ENCODE data around the gene SLC1A4.

DNA sequence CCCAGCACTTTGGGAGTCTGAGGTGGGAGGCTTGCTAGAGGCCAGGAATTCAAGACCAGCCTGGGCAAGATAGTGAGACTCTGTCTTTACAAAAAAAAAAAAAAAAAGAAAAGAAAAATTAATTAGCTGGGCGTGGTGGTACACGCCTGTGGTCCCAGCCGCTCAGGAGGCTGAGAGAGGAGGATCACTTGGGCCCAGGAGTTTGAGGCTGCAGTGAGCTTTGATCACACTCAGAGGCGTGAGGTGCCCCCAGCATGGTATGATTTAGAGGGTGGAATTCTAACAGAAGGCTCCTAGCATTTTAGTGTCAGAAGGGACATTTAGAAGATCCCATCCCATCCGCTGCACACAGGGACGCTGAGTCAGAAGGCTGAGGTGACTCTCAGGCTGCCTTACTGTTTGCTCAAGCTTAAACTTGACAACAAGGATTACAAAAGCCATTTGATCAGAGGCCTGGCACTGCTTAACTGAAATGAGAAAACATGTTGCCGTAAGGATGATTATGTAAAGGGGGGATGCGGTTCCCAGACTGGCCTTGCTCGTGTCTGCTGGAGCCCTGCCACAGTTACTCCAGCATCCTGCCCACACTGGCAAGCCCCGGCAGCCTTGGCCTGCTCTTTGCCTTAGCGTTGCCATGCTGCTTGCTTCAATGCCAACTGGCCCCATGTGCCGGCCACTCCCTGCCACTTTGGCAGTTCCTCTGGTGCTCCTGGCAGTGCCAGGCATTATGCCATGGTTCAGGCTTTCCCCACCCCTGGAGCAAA is 45.6 kb upstream of the SLC1A4 start:
- TF ChIP-seq, protein P1, sequence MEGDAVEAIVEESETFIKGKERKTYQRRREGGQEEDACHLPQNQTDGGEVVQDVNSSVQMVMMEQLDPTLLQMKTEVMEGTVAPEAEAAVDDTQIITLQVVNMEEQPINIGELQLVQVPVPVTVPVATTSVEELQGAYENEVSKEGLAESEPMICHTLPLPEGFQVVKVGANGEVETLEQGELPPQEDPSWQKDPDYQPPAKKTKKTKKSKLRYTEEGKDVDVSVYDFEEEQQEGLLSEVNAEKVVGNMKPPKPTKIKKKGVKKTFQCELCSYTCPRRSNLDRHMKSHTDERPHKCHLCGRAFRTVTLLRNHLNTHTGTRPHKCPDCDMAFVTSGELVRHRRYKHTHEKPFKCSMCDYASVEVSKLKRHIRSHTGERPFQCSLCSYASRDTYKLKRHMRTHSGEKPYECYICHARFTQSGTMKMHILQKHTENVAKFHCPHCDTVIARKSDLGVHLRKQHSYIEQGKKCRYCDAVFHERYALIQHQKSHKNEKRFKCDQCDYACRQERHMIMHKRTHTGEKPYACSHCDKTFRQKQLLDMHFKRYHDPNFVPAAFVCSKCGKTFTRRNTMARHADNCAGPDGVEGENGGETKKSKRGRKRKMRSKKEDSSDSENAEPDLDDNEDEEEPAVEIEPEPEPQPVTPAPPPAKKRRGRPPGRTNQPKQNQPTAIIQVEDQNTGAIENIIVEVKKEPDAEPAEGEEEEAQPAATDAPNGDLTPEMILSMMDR (IDR thresholded peaks at IDR 0.05): no peak
- no peak for TF ChIP-seq POLR2A (IDR thresholded peaks at IDR 0.05)
